Activated CD4-positive, alpha-beta memory T cell treated with anti-CD3 and anti-CD28 coated beads, Interleukin-2, amount 10 ng/mL, durations not matched to agents 7 days and 5 days (primary cell): Measurements from ENCODE around the gene MYH9. TPM values are rescaled to one million over a fixed set of nuclear protein-coding genes. Genes with fewer than 3 reads are reported as not detected.
"Not testable (repeated sequence)": the region's sequence is repeated elsewhere in the genome, so short reads cannot be mapped to it uniquely, and the experiment has no call there.

Experiments
- CTCF ChIA-PET: fragments of 350-600 bp; sonication (Branson Sonifier 250); formaldehyde crosslinking; loops from one replicate; lab custom pipeline; 2021; ENCODE audit warnings: antibody characterized with exemption, inconsistent platforms; lab: Charles Lee
- POLR2A ChIA-PET: fragments of 350-600 bp; sonication (Branson Sonifier 250); formaldehyde crosslinking; loops from one replicate; lab custom pipeline; 2021; ENCODE audit warnings: antibody characterized with exemption; lab: Charles Lee
- DNase-seq: peaks from one replicate; pipeline ENCODE4 v3.0.0-alpha.2; 2020
- H3K27ac Mint-ChIP-seq: one replicate; pipeline ENCODE4 v1.8.0; 2021; ENCODE audit warnings: mild to moderate bottlenecking, mixed read lengths
- H3K27me3 Mint-ChIP-seq: one replicate; pipeline ENCODE4 v1.8.0; 2021; ENCODE audit warnings: mixed read lengths
- H3K36me3 Mint-ChIP-seq: one replicate; pipeline ENCODE4 v1.8.0; 2021; ENCODE audit warnings: low read depth, mixed read lengths
- H3K4me1 Mint-ChIP-seq: one replicate; pipeline ENCODE4 v1.8.0; 2021; ENCODE audit warnings: mixed read lengths
- H3K4me3 Mint-ChIP-seq: one replicate; pipeline ENCODE4 v1.8.0; 2021; ENCODE audit warnings: mild to moderate bottlenecking, mixed read lengths
- H3K9me3 Mint-ChIP-seq: one replicate; pipeline ENCODE4 v1.8.0; 2021; ENCODE audit warnings: mixed read lengths
- total RNA-seq, 2 experiments: library from RNA; stranded (reverse); gene quantifications; one replicate each; pipeline ENCODE4 v1.2.3, GENCODE V29; 2021

The MYH9 gene
- total RNA-seq, 2 experiments from 2014 or later: 840 to 865 TPM

GRCh38 chr22:36298118-36298517, 89.6 kb downstream of the MYH9 start:
- ChIA-PET CTCF (interaction anchor here (0.9 to 1.7 kb wide), 4 partner anchors 12 to 172 kb away, joined by 3 to 9 read pairs (median 4); partner anchors contain the start of gene APOL2), POLR2A (interaction anchor here (0.8 to 2.8 kb wide), 5 partner anchors 9 to 184 kb away, joined by 3 to 8 read pairs (median 3); no protein-coding TSS in a partner anchor)
- DNase-seq: no peak
- H3K9me3 Mint-ChIP-seq: no peaks in the 10 kb centered on the region
- H3K27ac Mint-ChIP-seq: no peak overlapping the region
- peaks cover 92% of the 10 kb centered on the region for H3K36me3 Mint-ChIP-seq
- H3K27me3 Mint-ChIP-seq: no peaks in the 10 kb centered on the region
- no peak overlapping the region for H3K4me3 Mint-ChIP-seq
- H3K4me1 Mint-ChIP-seq: peaks cover 35% of the 10 kb centered on the region

- CTCF ChIA-PET: interaction anchor here (1.0 to 1.6 kb wide), 2 partner anchors 58 to 173 kb away, joined by 3 to 9 read pairs; partner anchors contain the start of gene APOL2
- Mint-ChIP-seq H3K27ac (no peak overlapping the region), H3K36me3 (peaks cover 92% of the 10 kb centered on the region), H3K4me3 (no peak overlapping the region), H3K27me3 (no peaks in the 10 kb centered on the region), H3K9me3 (no peaks in the 10 kb centered on the region), H3K4me1 (peaks cover 38% of the 10 kb centered on the region)
- no peak for DNase-seq
- POLR2A ChIA-PET: interaction anchor here (0.8 to 2.8 kb wide), 3 partner anchors 9 to 31 kb away, joined by 3 to 8 read pairs (median 3); no protein-coding TSS in a partner anchor
Measured at GRCh38 chr22:36297568-36297967, 90.2 kb downstream of the MYH9 start.

GRCh38 chr22:36296690-36297089, 91.1 kb downstream of the MYH9 start:
- Mint-ChIP-seq H3K27ac (no peak overlapping the region), H3K4me3 (no peak overlapping the region), H3K9me3 (no peaks in the 10 kb centered on the region), H3K36me3 (peaks cover 94% of the 10 kb centered on the region), H3K4me1 (peaks cover 45% of the 10 kb centered on the region), H3K27me3 (no peaks in the 10 kb centered on the region)
- DNase-seq: no peak
- ChIA-PET CTCF (interaction anchor here (1.1 kb wide), 2 partner anchors 19 to 174 kb away, joined by 3 to 4 read pairs; no protein-coding TSS in a partner anchor), POLR2A (interaction anchor here (0.9 to 2.8 kb wide), 4 partner anchors 8 to 43 kb away, joined by 3 to 8 read pairs (median 3); no protein-coding TSS in a partner anchor)

- no peak overlapping the region for H3K4me3 Mint-ChIP-seq
- no peaks in the 10 kb centered on the region for H3K9me3 Mint-ChIP-seq
- H3K4me1 Mint-ChIP-seq: peaks cover 46% of the 10 kb centered on the region
- peaks cover 90% of the 10 kb centered on the region for H3K36me3 Mint-ChIP-seq
- no peak for DNase-seq
- H3K27me3 Mint-ChIP-seq: no peaks in the 10 kb centered on the region
- ChIA-PET POLR2A (interaction anchor here (1.6 kb wide), 1 partner anchor 27 kb away, joined by 4 read pairs; no protein-coding TSS in a partner anchor), CTCF (no interaction called here)
- no peak overlapping the region for H3K27ac Mint-ChIP-seq
Measured at GRCh38 chr22:36295247-36295646, 92.5 kb downstream of the MYH9 start.

GRCh38 chr22:36294801-36295200, 93.0 kb downstream of the MYH9 start:
- no peaks in the 10 kb centered on the region for H3K9me3 Mint-ChIP-seq
- DNase-seq: no peak
- POLR2A ChIA-PET: interaction anchor here (1.6 to 3.3 kb wide), 3 partner anchors 7 to 187 kb away, joined by 4 to 13 read pairs (median 6); partner anchors contain the start of gene TXN2
- peaks cover 49% of the 10 kb centered on the region for H3K4me1 Mint-ChIP-seq
- H3K4me3 Mint-ChIP-seq: no peak overlapping the region
- H3K27me3 Mint-ChIP-seq: no peaks in the 10 kb centered on the region
- CTCF ChIA-PET: no interaction called here
- H3K27ac Mint-ChIP-seq: no peak overlapping the region
- H3K36me3 Mint-ChIP-seq: peaks cover 89% of the 10 kb centered on the region

- no peaks in the 10 kb centered on the region for H3K9me3 Mint-ChIP-seq
- peaks cover 55% of the 10 kb centered on the region for H3K4me1 Mint-ChIP-seq
- POLR2A ChIA-PET: interaction anchor here (0.9 to 3.3 kb wide), 5 partner anchors 7 to 187 kb away, joined by 3 to 13 read pairs (median 6); partner anchors contain the start of gene TXN2
- no peak for DNase-seq
- CTCF ChIA-PET: interaction anchor here (2.5 kb wide), 1 partner anchor 8 kb away, joined by 16 read pairs; no protein-coding TSS in a partner anchor
- peak overlapping the region; percentile 40 for H3K27ac Mint-ChIP-seq
- no peaks in the 10 kb centered on the region for H3K27me3 Mint-ChIP-seq
- H3K4me3 Mint-ChIP-seq: no peak overlapping the region
- peaks cover 89% of the 10 kb centered on the region for H3K36me3 Mint-ChIP-seq
Measured at GRCh38 chr22:36294293-36294620, 93.5 kb downstream of the MYH9 start.

- ChIA-PET POLR2A (interaction anchor here (0.8 to 3.3 kb wide), 9 partner anchors 8 to 188 kb away, joined by 3 to 13 read pairs (median 3); partner anchors contain the start of gene TXN2), CTCF (interaction anchor here (2.5 kb wide), 1 partner anchor 8 kb away, joined by 16 read pairs; no protein-coding TSS in a partner anchor)
- H3K36me3 Mint-ChIP-seq: peaks cover 89% of the 10 kb centered on the region
- H3K9me3 Mint-ChIP-seq: no peaks in the 10 kb centered on the region
- DNase-seq: no peak
- H3K4me3 Mint-ChIP-seq: no peak overlapping the region
- peaks cover 60% of the 10 kb centered on the region for H3K4me1 Mint-ChIP-seq
- no peaks in the 10 kb centered on the region for H3K27me3 Mint-ChIP-seq
- H3K27ac Mint-ChIP-seq: peak overlapping the region; percentile 40
Measured at GRCh38 chr22:36293606-36294292, 94.0 kb downstream of the MYH9 start.

GRCh38 chr22:36292823-36293530, 94.8 kb downstream of the MYH9 start:
- Mint-ChIP-seq H3K27ac (peak overlapping the region; percentile 76), H3K4me3 (no peak overlapping the region), H3K4me1 (peaks cover 67% of the 10 kb centered on the region), H3K27me3 (no peaks in the 10 kb centered on the region), H3K36me3 (peaks cover 89% of the 10 kb centered on the region), H3K9me3 (no peaks in the 10 kb centered on the region)
- ChIA-PET POLR2A (interaction anchor here (0.8 to 3.3 kb wide), 8 partner anchors 8 to 188 kb away, joined by 3 to 13 read pairs (median 4); partner anchors contain the start of gene TXN2), CTCF (interaction anchor here (1.0 to 2.5 kb wide), 2 partner anchors 9 to 15 kb away, joined by 4 to 16 read pairs; no protein-coding TSS in a partner anchor)
- no peak for DNase-seq

GRCh38 chr22:36291831-36292740, 95.7 kb downstream of the MYH9 start:
- Mint-ChIP-seq H3K27me3 (no peaks in the 10 kb centered on the region), H3K4me1 (peaks cover 75% of the 10 kb centered on the region), H3K27ac (peak overlapping the region; percentile 76), H3K36me3 (peaks cover 89% of the 10 kb centered on the region), H3K4me3 (no peak overlapping the region), H3K9me3 (no peaks in the 10 kb centered on the region)
- no peak for DNase-seq
- ChIA-PET CTCF (interaction anchor here (0.6 to 2.5 kb wide), 3 partner anchors 10 to 178 kb away, joined by 3 to 16 read pairs (median 4); no protein-coding TSS in a partner anchor), POLR2A (interaction anchor here (1.3 to 3.3 kb wide), 3 partner anchors 10 to 189 kb away, joined by 4 to 13 read pairs (median 6); partner anchors contain the start of gene TXN2)

- not testable (repeated sequence) for DNase-seq, H3K27ac Mint-ChIP-seq, H3K9me3 Mint-ChIP-seq, H3K4me3 Mint-ChIP-seq, H3K27me3 Mint-ChIP-seq
- CTCF ChIA-PET: interaction anchor here (1.1 to 1.5 kb wide), 3 partner anchors 9 to 93 kb away, joined by 3 to 8 read pairs (median 3); no protein-coding TSS in a partner anchor
- H3K36me3 Mint-ChIP-seq: peaks cover 92% of the 10 kb centered on the region
- POLR2A ChIA-PET: interaction anchor here (3.7 kb wide), 1 partner anchor 13 kb away, joined by 21 read pairs; no protein-coding TSS in a partner anchor
- peaks cover 77% of the 10 kb centered on the region for H3K4me1 Mint-ChIP-seq
Measured at GRCh38 chr22:36290391-36291075, 97.2 kb downstream of the MYH9 start.

GRCh38 chr22:36289948-36290371, 97.8 kb downstream of the MYH9 start:
- peak; percentile 76 for DNase-seq
- POLR2A ChIA-PET: interaction anchor here (1.0 to 3.7 kb wide), 3 partner anchors 12 to 38 kb away, joined by 3 to 21 read pairs (median 3); no protein-coding TSS in a partner anchor

More at GRCh38 chr22:36289948-36290371, 97.8 kb downstream of the MYH9 start:
- H3K4me3 Mint-ChIP-seq: peak overlapping the region; percentile 66
- peak overlapping the region; percentile 92 for H3K27ac Mint-ChIP-seq
- H3K9me3 Mint-ChIP-seq, H3K27me3 Mint-ChIP-seq: not testable (repeated sequence)
- peaks cover 90% of the 10 kb centered on the region for H3K36me3 Mint-ChIP-seq
- CTCF ChIA-PET: interaction anchor here (1.1 to 1.5 kb wide), 3 partner anchors 9 to 93 kb away, joined by 3 to 8 read pairs (median 3); no protein-coding TSS in a partner anchor
- H3K4me1 Mint-ChIP-seq: peaks cover 74% of the 10 kb centered on the region
